GM19452 (cell line): ENCODE data around the gene SLIT3.

Source experiments
- ATAC-seq: cut with Tn5 transposase; IDR thresholded peaks from one replicate; pipeline ENCODE4 v1.9.1; 2021; ENCODE audit not compliant: unreplicated experiment

Gene SLIT3

DNA sequence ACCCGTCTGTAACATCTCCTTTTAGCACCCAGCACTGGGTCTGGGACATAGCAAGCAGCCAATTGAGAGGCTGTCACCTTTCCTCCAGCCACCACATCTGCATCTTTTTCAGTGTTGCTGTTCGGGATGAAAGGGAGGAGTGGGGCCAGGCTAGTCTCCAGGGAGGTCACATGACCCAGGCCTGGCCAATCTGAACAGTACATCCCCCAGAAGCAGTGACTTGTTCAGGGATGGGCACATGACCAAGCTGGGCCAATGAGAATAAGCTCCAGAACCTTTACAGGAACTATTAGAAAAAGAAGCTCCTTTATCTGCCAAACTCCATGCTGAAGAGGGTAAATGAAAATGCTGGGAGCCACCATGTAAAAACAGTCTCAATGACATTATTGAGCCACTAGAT is 359.0 kb downstream of the SLIT3 start:
- no peak for ATAC-seq

DNA sequence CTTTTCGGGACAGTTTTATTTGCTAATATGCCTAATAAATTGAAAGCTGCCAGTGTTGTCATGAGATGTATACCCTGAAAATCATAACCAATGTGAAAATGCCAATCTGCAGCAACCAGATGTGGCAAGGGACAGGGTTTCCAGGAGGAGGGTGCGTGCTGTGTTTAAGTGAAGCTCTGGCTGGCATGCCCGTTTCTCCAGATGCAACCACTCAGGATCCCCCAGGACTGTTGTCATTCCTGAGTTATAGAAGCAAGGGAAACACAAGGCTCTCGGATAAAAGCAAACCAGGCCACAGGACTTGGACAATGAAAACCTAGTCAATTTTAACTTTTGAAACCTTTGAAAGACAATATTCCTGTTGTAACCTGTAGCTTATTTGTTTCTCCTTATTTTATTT is 360.2 kb downstream of the SLIT3 start:
- ATAC-seq = no peak

DNA sequence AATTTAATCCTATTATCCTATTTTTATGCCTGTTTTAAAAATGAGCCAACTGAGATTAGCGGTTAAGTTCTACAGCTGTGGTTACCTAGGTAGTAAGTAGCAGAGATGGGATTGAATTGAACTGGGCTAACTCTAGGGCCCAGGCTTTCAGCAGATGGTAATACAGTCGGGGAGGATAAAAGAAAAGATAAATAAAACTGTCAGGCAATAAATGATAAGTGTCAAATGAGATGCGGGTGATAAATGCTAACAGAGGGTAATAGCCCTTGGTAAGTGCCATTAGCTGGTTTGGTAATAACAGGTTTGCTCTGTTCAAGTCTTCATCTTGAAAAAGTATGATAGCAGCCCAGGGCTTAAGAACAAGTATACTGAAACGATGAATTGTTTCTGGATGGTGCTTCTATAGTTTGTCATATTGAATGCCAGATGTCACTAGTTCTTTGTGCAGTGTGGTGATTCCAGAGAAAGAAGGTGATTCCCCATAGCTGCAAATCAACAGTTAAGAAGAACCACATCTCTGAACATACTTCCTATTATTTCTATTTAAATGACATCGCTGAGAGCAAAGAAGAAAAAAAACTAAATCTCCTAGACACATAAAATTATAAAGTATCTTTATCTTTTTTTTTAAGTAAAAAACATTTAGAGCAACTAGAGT is 360.9 kb downstream of the SLIT3 start:
- no peak for ATAC-seq

DNA sequence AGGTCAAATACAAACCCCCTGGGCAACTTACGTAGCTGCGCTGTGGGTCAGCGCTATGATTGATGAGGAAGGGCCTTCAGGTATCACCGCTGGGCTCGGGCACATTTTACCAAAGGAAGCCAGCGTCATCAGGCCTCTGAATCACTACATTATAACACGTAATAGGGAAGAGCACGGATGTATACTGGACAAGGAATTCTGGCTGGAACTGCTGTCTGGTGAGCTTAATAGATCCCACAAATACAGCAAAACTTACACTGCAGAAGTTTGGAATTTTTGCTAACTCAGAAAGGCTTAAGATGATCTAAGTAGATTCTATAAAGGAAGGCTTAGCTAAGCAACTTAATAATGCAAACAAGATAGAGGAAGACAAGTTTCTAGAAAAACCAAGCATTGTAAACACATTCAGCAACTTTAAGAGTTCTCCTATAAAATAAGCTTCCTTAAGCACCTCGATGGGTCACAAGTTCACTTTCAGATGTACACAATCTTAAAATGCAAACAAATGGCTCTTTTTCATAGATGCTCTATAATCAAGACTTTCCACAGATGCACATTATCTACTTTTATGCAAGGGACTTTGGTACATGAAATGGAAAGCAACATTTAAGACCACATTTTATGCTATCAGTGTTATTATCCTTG is 361.7 kb downstream of the SLIT3 start:
- ATAC-seq = no peak

DNA sequence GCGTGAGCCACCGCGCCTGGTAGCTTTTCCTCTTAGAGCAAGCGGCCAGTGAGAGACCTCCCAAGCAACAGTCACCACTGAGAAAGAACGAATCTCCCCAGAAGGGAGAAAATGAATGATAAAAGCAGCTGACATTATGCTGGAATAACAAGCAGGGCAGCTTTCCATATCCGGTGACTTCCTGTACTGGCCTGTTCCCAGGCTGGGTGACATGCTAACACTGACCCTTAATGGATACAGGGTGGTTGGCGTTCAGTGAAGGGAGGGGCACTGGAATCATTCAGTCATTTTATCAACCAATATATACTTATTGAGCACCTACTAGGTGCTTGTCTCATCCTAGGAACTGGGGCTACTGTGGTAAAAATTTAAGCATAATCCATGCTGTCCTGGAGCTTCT is 364.4 kb downstream of the SLIT3 start:
- no peak for ATAC-seq

- ATAC-seq = no peak
Observed at GRCh38 chr5:168935183-168935582, 365.8 kb downstream of the SLIT3 start.

- ATAC-seq = no peak
Observed at GRCh38 chr5:168934169-168934568, 366.8 kb downstream of the SLIT3 start.

- ATAC-seq = no peak
Observed at GRCh38 chr5:168932400-168933189, 368.3 kb downstream of the SLIT3 start.

DNA sequence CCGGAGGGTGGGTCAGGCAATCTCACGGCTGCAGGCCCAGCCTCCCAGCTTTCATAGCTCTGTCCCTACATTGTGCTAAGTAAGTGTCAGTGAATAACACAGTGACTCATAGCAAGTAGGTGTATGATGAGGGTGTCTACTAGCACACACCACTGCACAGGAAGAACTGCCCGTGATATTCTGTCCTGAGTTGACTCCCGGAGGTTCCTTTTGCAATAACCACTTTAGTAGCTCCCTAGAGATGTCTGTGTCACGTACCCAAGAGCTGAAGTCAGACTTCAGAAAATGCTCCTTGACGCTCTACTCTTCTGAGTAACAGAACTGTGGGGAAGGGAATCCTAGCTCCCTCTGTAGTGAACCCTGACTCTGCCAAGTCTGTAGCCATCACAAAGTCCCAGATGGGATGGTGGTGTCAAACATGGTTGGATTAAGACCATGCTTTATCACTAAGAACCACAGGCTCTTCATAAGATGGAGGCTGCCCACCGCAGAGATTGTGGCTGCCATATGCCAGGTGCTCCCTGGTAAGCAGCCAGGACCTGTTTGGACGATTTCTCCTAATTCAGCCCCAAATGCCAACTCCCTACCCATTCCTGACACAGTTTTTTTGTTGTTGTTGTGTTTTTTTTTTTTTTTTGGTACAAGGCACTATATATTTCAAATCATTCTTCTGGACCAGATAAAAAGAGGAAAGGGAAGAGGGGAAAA is 369.1 kb downstream of the SLIT3 start:
- no peak for ATAC-seq

- no peak for ATAC-seq
Observed at GRCh38 chr5:168929656-168930055, 371.3 kb downstream of the SLIT3 start.

- ATAC-seq = no peak
Observed at GRCh38 chr5:168925160-168925559, 375.8 kb downstream of the SLIT3 start.

GRCh38 chr5:168921147-168921866 is 379.6 kb downstream of the SLIT3 start:
- no peak for ATAC-seq

- no peak for ATAC-seq
Observed at GRCh38 chr5:168920019-168920810, 380.7 kb downstream of the SLIT3 start.

DNA sequence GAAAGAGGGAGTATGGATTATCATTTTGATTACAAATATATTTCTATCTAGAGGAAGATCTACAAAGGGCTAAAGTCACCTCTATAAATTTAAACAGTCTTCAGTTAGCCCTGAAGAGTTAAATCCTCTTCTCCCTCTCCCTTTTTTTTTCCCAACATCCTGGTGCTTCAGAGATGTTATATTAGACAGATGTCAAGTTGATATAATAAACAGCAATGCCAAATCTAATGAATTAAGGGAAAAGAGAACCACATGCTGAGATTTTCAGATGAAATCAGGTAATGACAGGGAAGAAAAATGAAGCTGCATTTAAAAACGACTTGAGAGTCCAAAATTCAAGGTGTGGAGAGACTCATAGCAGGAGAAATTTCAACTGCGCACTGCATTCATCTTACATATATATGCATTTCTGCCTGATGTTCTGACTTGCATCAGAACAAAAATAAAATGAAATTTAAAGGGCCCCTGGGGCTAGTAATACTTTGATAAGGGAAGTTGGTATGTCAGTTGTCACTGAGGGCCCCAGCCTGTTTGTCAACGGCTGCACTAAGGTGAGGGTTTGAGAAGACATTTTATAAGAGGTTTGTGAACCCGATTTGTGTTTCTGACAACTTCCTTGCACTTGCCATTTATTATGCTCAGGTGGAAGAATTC is 382.9 kb downstream of the SLIT3 start:
- ATAC-seq = no peak

DNA sequence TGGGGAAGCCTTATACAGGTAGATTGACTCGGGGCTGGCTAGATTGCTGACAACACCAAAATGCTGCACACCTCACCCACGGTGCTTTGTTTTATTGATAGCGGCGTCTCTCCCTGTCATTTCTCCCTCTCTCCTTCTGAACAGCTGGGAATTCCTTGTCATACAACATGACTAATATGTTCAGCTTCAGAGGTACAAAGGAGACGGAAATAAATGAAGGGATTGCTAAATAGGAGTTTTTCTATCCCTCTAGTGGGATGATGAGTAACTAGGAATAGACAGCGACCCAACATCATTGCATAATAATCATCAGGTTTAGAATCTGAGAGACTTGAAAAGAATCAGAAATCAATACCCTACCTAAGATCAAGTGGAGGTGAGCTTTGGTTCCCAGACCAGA is 384.1 kb downstream of the SLIT3 start:
- no peak for ATAC-seq

DNA sequence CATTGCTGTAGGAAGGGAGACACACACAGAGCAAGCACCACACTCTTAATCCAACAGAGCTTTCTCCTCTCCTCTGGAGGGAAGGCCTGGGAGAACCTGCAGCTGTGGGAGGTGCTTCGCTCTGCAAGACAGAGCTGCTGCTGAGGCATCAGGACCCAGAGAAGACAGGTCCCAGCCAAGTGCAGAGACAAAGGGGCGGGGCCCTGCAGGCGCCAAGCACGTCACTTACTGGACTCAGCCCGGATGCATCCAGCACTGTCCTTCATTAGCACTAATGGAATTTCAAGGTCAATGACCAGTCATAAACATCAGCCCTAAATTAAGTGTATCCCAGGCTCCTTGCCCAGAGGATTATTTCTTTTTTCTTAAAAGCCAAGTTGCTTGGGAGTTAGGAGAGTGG is 384.7 kb downstream of the SLIT3 start:
- ATAC-seq = no peak

- no peak for ATAC-seq
Observed at GRCh38 chr5:168914491-168914890, 386.4 kb downstream of the SLIT3 start.

DNA sequence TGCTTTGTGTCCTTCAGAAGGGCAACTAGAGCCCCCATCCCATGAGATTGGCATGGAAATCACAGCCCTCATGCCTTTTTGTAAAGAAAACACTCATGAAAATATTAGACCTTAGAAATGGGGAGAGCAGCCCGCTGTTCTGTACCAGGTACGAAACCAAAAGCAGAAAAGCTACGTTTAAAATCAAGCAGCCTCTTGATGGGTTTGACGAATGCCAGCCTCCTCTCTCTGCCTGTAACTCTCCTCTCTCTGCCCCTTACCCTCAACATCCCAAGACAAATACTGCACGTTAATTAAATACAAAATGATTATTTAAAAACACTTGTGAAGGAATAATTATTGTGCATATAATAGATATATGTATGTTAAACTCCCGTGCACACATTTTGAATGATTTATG is 390.1 kb downstream of the SLIT3 start:
- no peak for ATAC-seq

- no peak for ATAC-seq
Observed at GRCh38 chr5:168908207-168908606, 392.7 kb downstream of the SLIT3 start.

DNA sequence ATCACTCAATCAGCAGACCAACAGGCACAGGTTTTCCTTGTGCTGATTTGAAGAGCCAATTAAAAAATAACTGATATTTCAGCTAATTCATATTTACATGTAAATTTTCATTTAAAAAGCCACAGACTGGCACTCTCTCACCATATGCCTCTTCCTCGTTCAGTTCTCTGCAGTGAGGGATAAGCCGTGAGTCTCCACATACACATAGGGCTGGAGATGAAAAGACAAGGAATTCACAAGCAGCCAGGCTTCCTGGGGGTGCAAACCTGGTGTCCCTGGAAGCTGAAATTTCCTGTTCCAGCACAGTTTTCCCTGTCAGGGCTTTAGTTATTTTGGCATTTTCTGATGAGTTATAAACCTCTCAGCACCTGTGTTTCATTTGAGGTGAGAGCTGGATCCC is 397.9 kb downstream of the SLIT3 start:
- no peak for ATAC-seq
